Body of pancreas (tissue), 4 donors: ENCODE measurements around the gene USP40. TPM values are rescaled to one million over a fixed set of nuclear protein-coding genes. Genes with fewer than 3 reads are reported as not detected.

ENCODE experiments used
- ATAC-seq: fragments of 150-250 bp; one replicate; pipeline ENCODE4 v1.9.1; 2016
- DNase-seq, 4 donors: peaks; one replicate each; pipeline ENCODE4 v3.0.0-alpha.2; 2019
- H3K27ac ChIP-seq, 4 donors: fragments of 200-600 bp; sonication (generic); 1 replicate in 3 of 4; 2 replicates in 1 of 4; pipeline versions ENCODE4 v1.5.1 to v1.6.1; 2016 to 2019; ENCODE audit warnings: mild to moderate bottlenecking in 1 of 4, mixed read lengths in 1 of 4, moderate library complexity in 1 of 4
- H3K27me3 ChIP-seq, 2 donors: fragments of 200-600 bp; sonication (generic); one replicate each; pipeline ENCODE4 v1.6.0; 2016; ENCODE audit warnings: mild to moderate bottlenecking in 1 of 2
- H3K36me3 ChIP-seq, 2 donors: fragments of 200-600 bp; sonication (generic); replicated peaks in 1 of 2; 2 replicates each; pipeline ENCODE4 v1.5.1; 2016; ENCODE audit warnings: low read depth in 2 of 2; ENCODE audit not compliant: insufficient read depth in 1 of 2
- H3K4me1 ChIP-seq: fragments of 200-600 bp; sonication (generic); one replicate; pipeline ENCODE4 v1.6.0; 2016
- H3K4me3 ChIP-seq, 2 donors: fragments of 200-600 bp; sonication (generic); 1 replicate in 1 of 2; 2 replicates in 1 of 2; pipeline ENCODE4 v1.5.1; 2016 to 2019
- H3K9me3 ChIP-seq, 3 donors: fragments of 200-600 bp; sonication (generic); 1 replicate in 2 of 3; 2 replicates in 1 of 3; pipeline ENCODE4 v1.5.1; 2016
- POLR2A ChIP-seq, 3 donors: fragments of 450-650 bp; IDR thresholded peaks; one replicate each; pipeline ENCODE4 v1.6.1; 2016; ENCODE audit warnings: antibody characterized with exemption in 3 of 3, mild to moderate bottlenecking in 2 of 3
- WGBS, 2 donors: methylation state at CpG; one replicate each; pipeline ENCODE4 v1.1.5; 2017; 5-methylcytosine and 5-hydroxymethylcytosine counted together
- intact Hi-C: fragments of 100-400 bp; cut with DNase I; formaldehyde crosslinking; loops from one replicate; pipeline ENCODE4 v1.15.1; 2023
- total RNA-seq, 2 donors: library from RNA; depleted of rRNA; stranded (reverse); fragments of >200 nt; gene quantifications; one replicate each; pipeline ENCODE4 v1.1.0, GENCODE V29; 2016
- TF ChIP-seq, protein P1 (sequence below), 7 experiments: fragments of 450-650 bp in 4 of 7; fragments of 200-600 bp in 3 of 7; sonication (generic) in 3 of 7; IDR thresholded peaks; one replicate each; pipeline ENCODE4 v1.5.1; 2016 to 2019; ENCODE audit warnings: antibody characterized with exemption in 7 of 7

Gene USP40
- total RNA-seq, 2 donors from 2014 or later = 34.9 to 38.9 TPM

DNA sequence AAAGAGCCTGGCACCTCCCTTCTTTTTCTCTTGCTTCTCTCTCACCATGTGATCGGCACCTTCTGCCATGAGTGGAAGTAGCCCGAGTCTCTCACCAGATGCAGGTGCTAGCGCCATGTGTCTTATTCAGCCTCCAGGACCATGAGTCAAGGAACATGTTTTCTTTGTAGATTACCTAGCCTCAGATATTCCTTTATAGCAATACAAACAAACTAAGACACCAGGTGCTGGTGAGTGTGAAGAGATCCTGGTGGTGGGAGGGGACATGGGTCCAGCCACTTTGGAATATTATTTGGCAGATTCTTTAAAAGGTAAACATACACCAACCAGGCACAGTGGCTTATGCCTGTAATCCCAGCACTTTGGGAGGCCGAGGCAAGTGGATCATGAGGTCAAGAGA lies 5.9 kb upstream of the USP40 start:
- intact Hi-C loops = no loop called here

GRCh38 chr2:233571462-233571861 lies 4.9 kb upstream of the USP40 start:
- no peaks in the 10 kb centered on the region for H3K4me1 ChIP-seq
- H3K27me3 ChIP-seq = no peaks in the 10 kb centered on the region
- no peak overlapping the region for H3K27ac ChIP-seq
- WGBS, 2 donors = 68 to 70% methylated on average over 2 of the region's 2 CpGs
- H3K9me3 ChIP-seq = no peaks in the 10 kb centered on the region
- H3K36me3 ChIP-seq = no peaks in the 10 kb centered on the region
- no peak for TF ChIP-seq POLR2A (IDR thresholded peaks at IDR 0.05)
- TF ChIP-seq, protein P1, sequence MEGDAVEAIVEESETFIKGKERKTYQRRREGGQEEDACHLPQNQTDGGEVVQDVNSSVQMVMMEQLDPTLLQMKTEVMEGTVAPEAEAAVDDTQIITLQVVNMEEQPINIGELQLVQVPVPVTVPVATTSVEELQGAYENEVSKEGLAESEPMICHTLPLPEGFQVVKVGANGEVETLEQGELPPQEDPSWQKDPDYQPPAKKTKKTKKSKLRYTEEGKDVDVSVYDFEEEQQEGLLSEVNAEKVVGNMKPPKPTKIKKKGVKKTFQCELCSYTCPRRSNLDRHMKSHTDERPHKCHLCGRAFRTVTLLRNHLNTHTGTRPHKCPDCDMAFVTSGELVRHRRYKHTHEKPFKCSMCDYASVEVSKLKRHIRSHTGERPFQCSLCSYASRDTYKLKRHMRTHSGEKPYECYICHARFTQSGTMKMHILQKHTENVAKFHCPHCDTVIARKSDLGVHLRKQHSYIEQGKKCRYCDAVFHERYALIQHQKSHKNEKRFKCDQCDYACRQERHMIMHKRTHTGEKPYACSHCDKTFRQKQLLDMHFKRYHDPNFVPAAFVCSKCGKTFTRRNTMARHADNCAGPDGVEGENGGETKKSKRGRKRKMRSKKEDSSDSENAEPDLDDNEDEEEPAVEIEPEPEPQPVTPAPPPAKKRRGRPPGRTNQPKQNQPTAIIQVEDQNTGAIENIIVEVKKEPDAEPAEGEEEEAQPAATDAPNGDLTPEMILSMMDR (IDR thresholded peaks at IDR 0.05) = no peak
- H3K4me3 ChIP-seq = no peak overlapping the region
- DNase-seq (no peak), ATAC-seq (no peak)
- intact Hi-C loops = no loop called here

More for the DNA sequence above, 5.9 kb upstream of the USP40 start:
- H3K36me3 ChIP-seq = no peaks in the 10 kb centered on the region
- no peak overlapping the region for H3K27ac ChIP-seq
- WGBS, 2 donors = 61 to 75% methylated on average over 4 of the region's 4 CpGs
- TF ChIP-seq, protein P1 (IDR thresholded peaks at IDR 0.05) = no peak
- TF ChIP-seq POLR2A (IDR thresholded peaks at IDR 0.05) = no peak
- no peaks in the 10 kb centered on the region for H3K9me3 ChIP-seq
- no peaks in the 10 kb centered on the region for H3K4me1 ChIP-seq
- H3K4me3 ChIP-seq = no peak overlapping the region
- ATAC-seq = no peak
- no peaks in the 10 kb centered on the region for H3K27me3 ChIP-seq
- DNase-seq = no peak

GRCh38 chr2:233571001-233571400 lies 4.4 kb upstream of the USP40 start:
- Histone ChIP-seq H3K9me3 (no peaks in the 10 kb centered on the region), H3K27me3 (no peaks in the 10 kb centered on the region), H3K27ac (no peak overlapping the region), H3K4me3 (no peak overlapping the region), H3K4me1 (no peaks in the 10 kb centered on the region), H3K36me3 (no peaks in the 10 kb centered on the region)
- 16 to 43% methylated on average over 1 of the region's 1 CpG for WGBS, 2 donors
- TF ChIP-seq POLR2A (IDR thresholded peaks at IDR 0.05) = no peak
- TF ChIP-seq, protein P1 (IDR thresholded peaks at IDR 0.05) = no peak
- DNase-seq = no peak
- intact Hi-C loops = no loop called here
- ATAC-seq = no peak

- Histone ChIP-seq H3K9me3 (no peaks in the 10 kb centered on the region), H3K27ac (peak overlapping the region; percentile 72 to 97 (median 90)), H3K4me3 (peak overlapping the region; percentile 63 to 87), H3K36me3 (no peaks in the 10 kb centered on the region), H3K27me3 (no peaks in the 10 kb centered on the region), H3K4me1 (peaks cover 11% of the 10 kb centered on the region)
- no peak for TF ChIP-seq POLR2A (IDR thresholded peaks at IDR 0.05)
- TF ChIP-seq, protein P1 (IDR thresholded peaks at IDR 0.05) = no peak
- ATAC-seq (peak; percentile 5), DNase-seq (no peak)
- intact Hi-C loops = no loop called here
- WGBS, 2 donors = 2 to 4% methylated on average over 6 of the region's 6 CpGs
Observed at GRCh38 chr2:233565685-233566140, 869 bp downstream of the USP40 start.

DNA sequence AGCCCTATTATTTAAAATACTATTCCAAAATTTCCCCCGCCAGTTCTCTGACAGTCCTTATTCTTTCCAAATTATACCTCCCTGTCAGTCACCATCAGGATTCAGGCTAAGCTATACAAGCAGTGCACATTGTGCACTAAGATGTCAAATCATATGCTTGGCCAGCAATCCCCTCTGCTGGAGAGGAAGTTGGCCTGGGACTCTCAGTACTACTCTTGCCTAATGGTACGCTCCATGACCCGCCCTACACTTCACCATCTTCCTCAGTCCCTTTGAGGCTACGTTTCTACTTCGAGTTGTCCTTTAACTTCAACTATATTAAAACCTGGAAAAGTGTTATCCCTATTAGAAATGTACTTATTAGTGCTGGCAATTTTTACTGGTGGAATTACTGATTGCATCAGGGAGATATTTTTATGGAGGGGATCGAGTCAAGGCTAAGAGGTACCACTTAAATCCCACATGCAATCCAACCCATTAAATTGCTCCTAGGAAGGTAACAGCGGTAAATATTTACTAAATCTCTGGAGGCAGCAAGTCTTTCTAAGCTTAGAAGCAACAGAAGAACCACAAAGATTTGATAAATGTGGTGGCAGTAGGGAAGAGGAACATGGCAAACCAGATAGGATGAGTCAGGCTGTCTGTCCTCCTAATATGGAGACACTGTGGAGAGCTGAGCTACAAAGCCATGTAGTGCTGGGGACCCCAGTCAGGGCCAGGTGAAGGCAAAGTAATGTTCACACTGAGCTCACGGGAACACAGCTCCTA lies 2.7 kb downstream of the USP40 start:
- whole genome bisulfite sequencing, 2 donors = 88 to 97% methylated on average over 8 of the region's 8 CpGs
- DNase-seq = no peak
- intact Hi-C loops = no loop called here
- H3K27ac ChIP-seq = no peak overlapping the region
- H3K4me3 ChIP-seq = no peak overlapping the region
- TF ChIP-seq POLR2A (IDR thresholded peaks at IDR 0.05) = no peak
- TF ChIP-seq, protein P1 (IDR thresholded peaks at IDR 0.05) = no peak
- H3K4me1 ChIP-seq = peaks cover 11% of the 10 kb centered on the region
- ATAC-seq = no peak
- no peaks in the 10 kb centered on the region for H3K27me3 ChIP-seq
- peaks cover 0 to 2% of the 10 kb centered on the region in 2 donors for H3K36me3 ChIP-seq
- H3K9me3 ChIP-seq = no peaks in the 10 kb centered on the region
